Skeletal muscle tissue (tissue), 4 donors: ENCODE measurements around the gene LCNL1. TPM values are rescaled to one million over a fixed set of nuclear protein-coding genes. Genes with fewer than 3 reads are reported as not detected.
"Not testable (repeated sequence)": the region's sequence is repeated elsewhere in the genome, so short reads cannot be mapped to it uniquely, and the experiment has no call there.

ENCODE experiments used
- H3K27ac ChIP-seq: one replicate; pipeline ENCODE4 v1.7.0; 2013; ENCODE audit warnings: mild to moderate bottlenecking, low read depth, low read length, inconsistent platforms
- H3K27me3 ChIP-seq, 3 donors: one replicate each; pipeline ENCODE4 v1.7.0; 2013; ENCODE audit warnings: low read length in 3 of 3; ENCODE audit not compliant: control insufficient read depth in 3 of 3, insufficient read depth in 3 of 3
- H3K36me3 ChIP-seq, 3 donors: one replicate each; pipeline ENCODE4 v1.7.0; 2013; ENCODE audit warnings: low read length in 3 of 3; ENCODE audit not compliant: control insufficient read depth in 3 of 3, insufficient read depth in 3 of 3
- H3K4me1 ChIP-seq, 3 donors: one replicate each; pipeline ENCODE4 v1.7.0; 2013; ENCODE audit warnings: low read length in 3 of 3, mild to moderate bottlenecking in 3 of 3; ENCODE audit not compliant: control insufficient read depth in 3 of 3, insufficient read depth in 3 of 3
- H3K4me3 ChIP-seq, 3 donors: one replicate each; pipeline ENCODE4 v1.7.0; 2013; ENCODE audit warnings: low read length in 3 of 3
- H3K9ac ChIP-seq, 3 donors: one replicate each; pipeline ENCODE4 v1.7.0; 2013; ENCODE audit warnings: low read length in 3 of 3, mild to moderate bottlenecking in 3 of 3, moderate library complexity in 2 of 3, low read depth in 1 of 3
- H3K9me3 ChIP-seq, 3 donors: one replicate each; pipeline ENCODE4 v1.7.0; 2013; ENCODE audit warnings: low read length in 3 of 3; ENCODE audit not compliant: control insufficient read depth in 3 of 3
- total RNA-seq: library from RNA; depleted of rRNA; stranded (reverse); fragments of >200 nt; gene quantifications from one replicate; pipeline ENCODE4 v1.2.3, GENCODE V29; 2014
- donor health status: Osteomylitis.

LCNL1 gene
- total RNA-seq, 1 donor from 2014 or later, result under 0.01 TPM

- Histone ChIP-seq H3K9ac (no peak overlapping the region), H3K9me3 (no peaks in the 10 kb centered on the region), H3K4me3 (no peak overlapping the region), H3K36me3 (no peaks in the 10 kb centered on the region), H3K27ac (no peak overlapping the region), H3K27me3 (peaks cover 0 to 10% (median 4%) of the 10 kb centered on the region in 3 donors), H3K4me1 (peaks cover 32 to 46% (median 38%) of the 10 kb centered on the region in 3 donors)
Observed at GRCh38 chr9:137030006-137030405, 47.2 kb downstream of the LCNL1 start.

DNA sequence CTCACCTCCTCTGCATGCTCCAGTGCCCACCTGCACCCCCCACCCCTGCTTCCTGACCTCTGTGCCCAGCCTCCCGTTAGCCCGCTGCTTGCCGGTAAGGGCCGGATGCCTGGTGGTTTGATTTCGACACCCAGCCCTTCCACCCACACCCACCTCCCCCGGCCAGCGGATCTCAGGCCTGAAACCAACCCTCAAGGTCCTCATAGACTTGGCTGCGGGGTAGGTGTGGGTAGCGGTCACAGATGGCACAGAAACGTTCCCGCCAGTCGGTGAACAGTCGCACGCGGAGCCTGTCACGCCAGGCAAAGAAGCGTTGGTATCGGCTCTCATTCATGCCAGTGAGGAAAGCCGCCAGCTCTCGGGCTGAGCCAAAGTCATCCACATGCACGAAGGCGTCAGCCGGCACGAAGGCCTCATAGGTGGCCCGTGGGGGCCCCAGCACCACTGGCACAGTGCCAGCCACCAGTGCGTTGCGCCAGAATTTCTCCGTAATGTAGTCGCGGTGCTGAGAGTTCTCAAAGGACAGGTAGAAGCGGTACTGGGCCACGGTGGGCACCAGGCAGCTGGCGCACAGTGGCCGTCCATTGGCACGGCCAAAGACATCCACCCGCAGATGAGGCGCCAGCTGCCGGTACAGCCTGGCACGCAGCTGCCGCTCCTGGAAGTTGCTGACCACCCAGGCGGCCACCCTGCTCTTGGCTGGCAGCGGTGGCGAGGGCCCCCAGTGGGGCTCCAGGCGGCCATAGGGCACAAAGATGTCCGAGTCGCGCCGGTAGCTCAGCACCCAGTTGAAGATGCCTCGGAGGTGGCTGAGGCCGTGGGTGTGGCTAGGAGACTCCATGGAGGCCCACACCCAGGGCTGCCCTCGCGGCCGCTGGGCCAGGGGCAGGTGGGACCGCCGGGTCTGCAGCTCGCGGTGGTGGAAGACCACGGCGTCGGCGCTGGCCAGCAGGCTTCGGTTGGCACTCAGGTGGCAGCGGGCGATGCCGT lies 48.0 kb downstream of the LCNL1 start:
- no peaks in the 10 kb centered on the region for H3K36me3 ChIP-seq
- no peak overlapping the region for H3K27ac ChIP-seq
- peaks cover 4 to 16% (median 5%) of the 10 kb centered on the region in 3 donors for H3K27me3 ChIP-seq
- no peak overlapping the region for H3K4me3 ChIP-seq
- no peaks in the 10 kb centered on the region for H3K9me3 ChIP-seq
- peaks cover 36 to 52% (median 42%) of the 10 kb centered on the region in 3 donors for H3K4me1 ChIP-seq
- no peak overlapping the region for H3K9ac ChIP-seq

DNA sequence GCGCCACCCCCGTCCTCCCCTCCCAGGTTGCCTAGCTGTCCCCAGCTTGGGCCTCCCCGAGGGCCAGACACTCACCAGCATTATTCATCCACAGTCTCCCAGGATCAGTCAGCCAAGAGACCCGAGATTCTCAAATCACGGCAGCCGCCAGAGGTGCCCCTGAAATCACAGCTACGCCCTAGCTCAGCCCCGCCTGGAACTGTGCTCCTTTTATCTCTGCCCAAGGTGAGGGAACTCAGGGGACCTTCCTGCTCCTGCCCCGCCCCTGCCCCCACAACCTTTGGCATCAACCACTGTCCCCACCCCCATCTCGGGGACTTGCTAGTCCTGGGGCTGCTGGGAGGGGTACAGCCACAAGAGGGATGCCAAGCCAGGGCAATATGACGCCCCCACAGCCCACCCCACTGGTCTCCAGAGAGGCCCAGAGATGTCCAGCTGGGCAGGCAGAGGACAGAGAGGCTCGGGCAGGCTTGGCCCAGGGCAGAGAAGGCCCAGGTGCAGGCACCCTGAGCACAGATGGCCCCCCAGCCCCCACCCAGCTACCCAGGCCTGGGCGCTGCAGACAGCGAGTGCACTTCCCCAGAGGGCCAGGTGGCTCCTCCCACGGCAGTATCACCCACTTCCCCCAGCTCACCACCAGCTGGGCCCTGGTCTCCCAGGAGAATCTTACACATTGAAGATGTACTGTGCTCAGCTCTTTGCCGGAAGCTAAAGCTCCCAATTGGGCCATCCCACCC lies 49.3 kb downstream of the LCNL1 start, which contains the start of gene FUT7:
FUT7 (minus strand) TSS at position 185 of the 737 bp plus-strand sequence; CDS start at position 88, 97 bp downstream.
- Histone ChIP-seq H3K27ac (no peak within 1 kb of the TSS), H3K36me3 (no peaks in the 10 kb centered on the region), H3K9ac (no peak within 1 kb of the TSS), H3K9me3 (no peaks in the 10 kb centered on the region), H3K4me1 (peaks cover 27 to 42% (median 29%) of the 10 kb centered on the region in 3 donors), H3K4me3 (no peak within 1 kb of the TSS), H3K27me3 (peaks cover 4 to 16% (median 5%) of the 10 kb centered on the region in 3 donors)

GRCh38 chr9:137032858-137033257 lies 50.1 kb downstream of the LCNL1 start:
- no peak overlapping the region for H3K27ac ChIP-seq
- peaks cover 4 to 16% (median 5%) of the 10 kb centered on the region in 3 donors for H3K27me3 ChIP-seq
- H3K4me3 ChIP-seq, result no peak overlapping the region
- no peaks in the 10 kb centered on the region for H3K36me3 ChIP-seq
- H3K4me1 ChIP-seq, result peaks cover 22 to 36% (median 24%) of the 10 kb centered on the region in 3 donors
- H3K9me3 ChIP-seq, result no peaks in the 10 kb centered on the region
- no peak overlapping the region for H3K9ac ChIP-seq

DNA sequence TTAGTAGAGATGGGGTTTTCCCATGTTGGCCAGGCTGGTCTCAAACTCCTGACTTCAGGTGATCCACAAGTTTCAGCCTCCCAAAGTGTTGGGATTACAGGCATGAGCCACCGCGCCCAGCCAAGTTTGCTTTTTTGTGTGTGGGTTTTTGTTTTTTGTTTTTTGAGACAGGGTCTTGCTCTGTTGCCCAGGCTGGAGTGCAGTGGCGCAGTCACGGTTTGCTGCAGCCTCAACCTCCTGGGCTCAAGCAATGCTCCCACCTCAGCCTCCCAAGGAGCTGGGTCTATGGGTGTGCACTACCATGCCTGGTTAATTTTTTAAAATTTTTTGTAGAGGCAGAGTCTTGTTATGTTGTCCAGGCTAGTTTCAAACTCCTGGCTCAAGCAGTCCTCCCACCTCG lies 50.7 kb downstream of the LCNL1 start:
- not testable (repeated sequence) for H3K27ac ChIP-seq, H3K36me3 ChIP-seq, H3K9me3 ChIP-seq, H3K4me3 ChIP-seq, H3K9ac ChIP-seq
- Histone ChIP-seq H3K27me3 (peaks cover 4 to 16% (median 5%) of the 10 kb centered on the region in 3 donors), H3K4me1 (peaks cover 21 to 34% (median 22%) of the 10 kb centered on the region in 3 donors)

DNA sequence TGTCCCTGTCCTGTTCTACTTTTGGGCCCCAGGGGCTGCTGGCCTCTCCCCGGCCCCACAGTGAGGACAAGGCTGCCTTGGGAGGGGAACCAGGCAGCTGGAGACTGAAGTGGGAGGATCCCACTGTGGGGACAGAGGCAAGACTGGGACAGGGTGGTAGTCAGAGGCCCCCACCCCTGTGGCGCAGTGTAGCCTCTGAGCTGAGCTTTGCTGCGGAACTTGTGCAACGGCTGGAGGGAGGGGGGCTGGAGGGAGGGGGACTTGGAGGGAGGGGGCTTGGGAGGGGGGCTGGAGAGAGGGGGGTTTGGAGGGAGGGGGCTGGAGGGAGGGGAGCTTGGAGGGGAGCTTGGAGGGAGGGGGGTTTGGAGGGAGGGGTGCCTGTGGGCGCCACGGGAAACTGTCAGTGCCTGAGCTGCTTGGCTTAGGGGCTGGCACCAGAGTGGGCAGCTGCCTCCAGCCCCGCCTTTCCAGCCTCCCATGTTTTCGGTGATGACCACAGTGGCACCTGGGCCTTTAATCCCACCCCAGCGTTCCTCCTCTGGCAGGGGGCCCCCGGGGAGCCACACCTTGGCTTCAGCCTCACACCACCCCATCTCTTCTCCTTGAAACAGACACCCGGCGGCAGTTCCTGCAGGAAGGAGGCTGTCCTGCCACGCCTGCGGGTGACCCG lies 51.4 kb downstream of the LCNL1 start:
- no peak overlapping the region for H3K4me3 ChIP-seq
- H3K27me3 ChIP-seq, result peaks cover 4 to 16% (median 5%) of the 10 kb centered on the region in 3 donors

DNA sequence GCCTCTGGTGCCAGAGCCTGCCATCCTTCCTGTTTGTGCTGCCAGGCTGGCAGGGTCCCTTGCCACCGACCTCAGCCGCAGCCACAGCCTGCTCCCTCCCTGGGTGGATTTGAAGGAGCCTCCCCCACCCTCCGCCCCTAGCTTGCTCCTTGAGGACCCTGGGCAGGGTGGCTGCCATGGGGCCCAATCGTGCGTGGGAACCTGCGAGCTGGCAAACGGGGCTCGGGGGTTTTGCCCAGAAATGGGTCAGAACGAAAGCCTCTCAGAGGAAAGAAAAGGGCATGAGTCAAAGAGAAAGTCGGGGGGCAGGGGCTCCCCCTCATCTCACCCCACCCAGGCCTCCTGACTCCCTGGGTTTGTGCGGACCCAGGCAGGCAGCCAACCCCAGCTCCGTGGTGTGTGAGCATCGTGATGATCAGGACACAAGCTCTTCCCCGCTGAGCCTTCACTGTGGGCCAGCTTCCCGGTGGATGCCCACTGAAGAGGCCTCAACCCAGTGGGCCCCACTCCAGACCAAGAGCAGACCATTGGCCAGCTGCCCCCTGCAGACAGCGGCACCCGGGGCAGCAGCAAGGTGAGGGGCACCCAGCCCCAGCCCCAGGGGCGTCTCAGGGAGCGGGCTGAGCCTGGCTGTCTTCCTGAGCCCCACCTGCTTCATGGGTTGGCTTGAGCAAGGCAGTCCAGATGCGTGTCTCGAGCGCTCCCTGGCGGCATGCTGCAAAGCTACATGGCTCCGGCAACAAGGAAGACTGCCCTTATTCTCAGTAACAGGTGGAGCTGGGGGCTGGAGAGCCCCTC lies 52.1 kb downstream of the LCNL1 start:
- Histone ChIP-seq H3K27ac (no peak overlapping the region), H3K4me1 (peaks cover 11 to 20% (median 12%) of the 10 kb centered on the region in 3 donors), H3K27me3 (peaks cover 4 to 16% (median 5%) of the 10 kb centered on the region in 3 donors), H3K4me3 (no peak overlapping the region), H3K9me3 (no peaks in the 10 kb centered on the region), H3K36me3 (peaks cover 0 to 9% (median 5%) of the 10 kb centered on the region in 3 donors), H3K9ac (peak overlapping the region in 1 of 3 donors; percentile 54)

More for the DNA sequence above, 51.4 kb downstream of the LCNL1 start:
- peaks cover 0 to 2% (median 2%) of the 10 kb centered on the region in 3 donors for H3K36me3 ChIP-seq
- no peak overlapping the region for H3K27ac ChIP-seq
- H3K9ac ChIP-seq, result no peak overlapping the region
- peaks cover 14 to 27% (median 15%) of the 10 kb centered on the region in 3 donors for H3K4me1 ChIP-seq
- no peaks in the 10 kb centered on the region for H3K9me3 ChIP-seq
